GM12873 (cell line): ENCODE data around the gene EMX2.

Source experiments
- CTCF ChIP-seq: IDR thresholded peaks from 2 replicates; pipeline ENCODE4 v1.5.1; 2012; ENCODE audit warnings: low read depth, mild to moderate bottlenecking, moderate library complexity, low read length, control low read depth; ENCODE audit not compliant: insufficient read depth; ENCODE audit errors: missing control alignments

The EMX2 gene

GRCh38 chr10:117518246-117518645 is 24.3 kb upstream of the EMX2 start:
- no peak for TF ChIP-seq CTCF

DNA sequence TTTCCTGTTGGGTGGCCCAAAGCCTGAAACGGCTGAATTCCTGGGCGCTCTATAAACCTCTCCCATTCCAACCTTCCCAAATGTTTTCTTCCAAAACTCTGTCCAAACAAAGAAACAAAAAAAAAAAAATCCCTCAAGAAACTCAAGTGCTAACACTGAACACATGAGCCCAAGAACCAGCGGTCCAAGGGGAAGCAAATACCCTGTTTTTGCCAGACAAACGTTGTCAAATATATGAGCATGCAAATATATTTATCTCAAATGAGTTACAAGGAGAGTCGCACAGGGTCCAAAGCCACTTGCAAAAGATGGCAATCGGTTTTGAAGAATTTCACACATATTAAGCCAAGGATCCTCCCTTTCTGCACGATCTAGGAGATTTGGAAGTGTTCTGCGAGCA is 23.3 kb upstream of the EMX2 start:
- no peak for TF ChIP-seq CTCF

GRCh38 chr10:117519879-117520278 is 22.7 kb upstream of the EMX2 start:
- TF ChIP-seq CTCF: no peak

- TF ChIP-seq CTCF: no peak
These were observed 11.8 kb upstream of the EMX2 start for GRCh38 chr10:117530791-117531190.

- TF ChIP-seq CTCF: no peak
These were observed 11.1 kb upstream of the EMX2 start for GRCh38 chr10:117531371-117532002.

- no peak for TF ChIP-seq CTCF
These were observed 10.6 kb upstream of the EMX2 start for GRCh38 chr10:117532003-117532385.

DNA sequence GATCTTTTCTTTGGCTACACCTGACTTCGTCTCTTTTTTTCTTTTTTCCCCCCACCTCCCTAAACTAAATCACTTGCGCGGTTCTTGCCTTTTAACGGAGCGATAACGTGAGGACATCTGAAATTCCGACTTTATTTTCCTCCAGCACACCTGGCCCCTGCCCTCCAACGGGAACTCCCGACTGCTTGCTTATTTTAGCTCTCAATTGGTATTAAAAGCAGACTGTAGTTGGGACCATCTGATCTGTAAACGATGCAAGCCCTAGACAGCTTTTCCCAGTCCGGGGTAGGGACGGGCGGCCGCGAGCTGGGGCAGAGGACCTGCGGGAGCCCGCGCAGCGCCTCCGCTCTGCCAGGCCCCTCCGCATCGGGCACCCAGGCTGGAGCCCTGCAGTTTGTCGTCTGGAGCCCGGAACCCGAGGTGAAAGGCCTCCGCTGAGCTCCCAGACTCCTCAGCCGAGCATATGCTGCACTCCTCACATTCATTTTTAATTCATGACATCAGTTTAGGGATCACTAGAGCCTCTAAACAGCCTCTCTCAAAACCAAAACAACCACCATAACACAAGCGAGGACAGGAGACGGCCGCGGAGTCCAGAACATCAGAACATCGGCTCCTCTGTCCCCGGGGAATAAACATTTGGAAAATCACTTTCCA is 10.0 kb upstream of the EMX2 start:
- TF ChIP-seq CTCF: no peak
